GM12878 (cell line): ENCODE measurements around the gene CPNE5. TPM values are rescaled to one million over a fixed set of nuclear protein-coding genes. Genes with fewer than 3 reads are reported as not detected.

Source experiments
- EGR1 ChIP-seq, 2 experiments: IDR thresholded peaks; 1 replicate in 1 of 2; 2 replicates in 1 of 2; pipeline ENCODE4 v1.6.1; 2011 to 2012; ENCODE audit warnings: low read depth in 2 of 2, low read length in 2 of 2, borderline replicate concordance in 1 of 2, mild to moderate bottlenecking in 1 of 2, moderate library complexity in 1 of 2
- EP300 ChIP-seq, 2 experiments: fragments of 150-350 bp in 1 of 2; IDR thresholded peaks; 2 replicates each; pipeline ENCODE4 v1.6.1; 2011 to 2012; ENCODE audit warnings: low read depth in 2 of 2, low read length in 2 of 2, borderline replicate concordance in 1 of 2, improper control_type of control experiment in 1 of 2, inconsistent platforms in 1 of 2; ENCODE audit not compliant: control insufficient read depth in 1 of 2
- IKZF1 ChIP-seq: fragments of 450-650 bp; conservative IDR thresholded peaks from 2 replicates; pipeline ENCODE4 v1.6.1; 2017; ENCODE audit warnings: antibody characterized with exemption, mild to moderate bottlenecking
- JUND ChIP-seq: IDR thresholded peaks from 2 replicates; pipeline ENCODE4 v1.6.1; 2012; ENCODE audit warnings: low read depth, mild to moderate bottlenecking, low read length, improper control_type of control experiment, moderate library complexity
- KAT2A ChIP-seq: conservative IDR thresholded peaks from 2 replicates; pipeline ENCODE4 v1.6.1; 2011; ENCODE audit warnings: low read depth, low read length; ENCODE audit not compliant: control insufficient read depth
- MEF2B ChIP-seq: fragments of 450-650 bp; IDR thresholded peaks from 2 replicates; pipeline ENCODE4 v1.6.1; 2018; ENCODE audit warnings: mild to moderate bottlenecking, moderate library complexity; ENCODE audit not compliant: partially characterized antibody, poor library complexity, severe bottlenecking
- PAX5 ChIP-seq: IDR thresholded peaks from 2 replicates; pipeline ENCODE4 v1.6.1; 2011; ENCODE audit warnings: low read depth, low read length, borderline replicate concordance
- PML ChIP-seq: IDR thresholded peaks from 2 replicates; pipeline ENCODE4 v1.6.1; 2012; ENCODE audit warnings: low read length, inconsistent platforms
- SP1 ChIP-seq: IDR thresholded peaks from one replicate; pipeline ENCODE4 v1.6.1; 2011; ENCODE audit warnings: low read depth, low read length
- ZNF207 ChIP-seq: fragments of 450-650 bp; IDR thresholded peaks from 2 replicates; pipeline ENCODE4 v1.6.1; 2014; ENCODE audit warnings: antibody characterized with exemption, mild to moderate bottlenecking, borderline replicate concordance
- ZNF622 ChIP-seq: fragments of 450-650 bp; IDR thresholded peaks from 2 replicates; pipeline ENCODE4 v1.6.1; 2017; ENCODE audit warnings: mild to moderate bottlenecking, inconsistent platforms
- polyA plus RNA-seq, 11 experiments: library from polyadenylated mRNA; depleted of rRNA in 4 of 11; unstranded in 6 of 11; stranded (reverse) in 5 of 11; fragments of >200 nt; fragmentation: Nextera tagmentation in 4 of 11; fragmentation: Illumina TruSeq in 1 of 11; extraction: Ambion mirVana in 4 of 11; extraction: Trizol in 1 of 11; gene quantifications; 1 replicate in 1 of 11; 2 replicates in 10 of 11; pipeline versions ENCODE4 v1.2.1 to v1.2.3, GENCODE V29; 2011 to 2016; ENCODE audit warnings: inconsistent platforms in 2 of 11, missing spikeins in 2 of 11, low read depth in 1 of 11
- total RNA-seq, 4 experiments: library from RNA; depleted of rRNA in 3 of 4; stranded (reverse); fragments of >200 nt in 3 of 4; fragmentation: Illumina TruSeq in 1 of 4; extraction: Trizol in 1 of 4; gene quantifications; 2 replicates each; pipeline versions ENCODE4 v1.2.1 to v1.2.3, GENCODE V29; 2013 to 2021
- TF ChIP-seq, protein P1 (sequence below): fragments of 450-650 bp; conservative IDR thresholded peaks from 2 replicates; pipeline ENCODE4 v1.6.1; 2017; ENCODE audit warnings: mild to moderate bottlenecking, moderate library complexity
- TF ChIP-seq, protein P2 (sequence below): IDR thresholded peaks from 2 replicates; pipeline ENCODE4 v1.6.1; 2012; ENCODE audit warnings: low read depth, low read length, improper control_type of control experiment
- TF ChIP-seq, protein P3 (sequence below): fragments of 450-650 bp; IDR thresholded peaks from 2 replicates; pipeline ENCODE4 v1.6.1; 2016; ENCODE audit warnings: mild to moderate bottlenecking
- TF ChIP-seq, protein P4 (sequence below): fragments of 450-650 bp; IDR thresholded peaks from 2 replicates; pipeline ENCODE4 v1.6.1; 2018; ENCODE audit warnings: mild to moderate bottlenecking, low read depth, moderate library complexity; ENCODE audit not compliant: partially characterized antibody

Gene CPNE5
- total and polyA plus RNA-seq, 10 of the 15 experiments (the other 5 are each of a cell fraction or from before 2014, with no cell fraction given): 2.4 to 39.1 (median 18.2) TPM

DNA sequence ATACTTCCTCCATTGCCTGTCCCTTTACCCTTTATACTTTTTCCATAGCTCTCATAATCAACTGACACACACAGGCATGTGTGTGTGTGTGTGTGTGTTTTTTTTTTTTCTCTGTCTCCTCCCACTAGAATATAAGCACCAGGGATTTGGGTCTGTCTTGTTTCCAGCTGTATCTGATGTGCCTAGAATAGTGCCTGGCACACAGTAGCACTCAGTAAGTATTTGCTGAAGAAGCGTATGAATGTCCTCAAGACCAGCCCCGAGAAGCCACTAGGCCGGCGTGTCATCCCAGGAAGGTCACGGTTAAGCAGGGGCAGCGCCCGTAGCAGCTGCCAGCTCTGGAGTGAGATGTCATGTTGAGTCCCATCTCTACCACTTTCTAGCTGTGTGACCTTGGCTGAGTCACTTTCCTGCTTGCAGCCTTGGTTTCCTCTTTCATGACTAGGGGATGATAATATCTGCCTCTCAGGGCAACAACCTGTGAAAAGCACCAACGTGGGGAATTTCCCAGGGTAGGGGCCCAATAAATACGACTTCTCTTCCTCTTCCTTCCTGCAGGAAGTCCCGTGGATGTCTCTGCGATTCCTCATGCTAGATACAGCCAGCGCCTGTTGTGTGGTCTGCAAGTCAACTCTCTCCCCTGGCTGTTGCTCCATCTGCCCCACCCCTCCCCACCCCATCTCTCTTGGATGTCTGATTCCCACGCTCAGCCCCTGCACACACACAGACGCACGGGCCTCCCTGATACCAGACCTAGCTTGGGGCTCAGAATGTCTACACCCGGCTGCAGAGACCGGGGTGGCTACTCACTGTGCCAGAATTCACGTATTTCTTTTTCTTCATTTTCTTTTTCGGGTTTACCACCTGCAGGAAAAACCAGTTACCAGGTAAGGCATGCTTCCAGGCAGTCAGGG is 83.6 kb downstream of the CPNE5 start (continued):
- TF ChIP-seq, protein P1, sequence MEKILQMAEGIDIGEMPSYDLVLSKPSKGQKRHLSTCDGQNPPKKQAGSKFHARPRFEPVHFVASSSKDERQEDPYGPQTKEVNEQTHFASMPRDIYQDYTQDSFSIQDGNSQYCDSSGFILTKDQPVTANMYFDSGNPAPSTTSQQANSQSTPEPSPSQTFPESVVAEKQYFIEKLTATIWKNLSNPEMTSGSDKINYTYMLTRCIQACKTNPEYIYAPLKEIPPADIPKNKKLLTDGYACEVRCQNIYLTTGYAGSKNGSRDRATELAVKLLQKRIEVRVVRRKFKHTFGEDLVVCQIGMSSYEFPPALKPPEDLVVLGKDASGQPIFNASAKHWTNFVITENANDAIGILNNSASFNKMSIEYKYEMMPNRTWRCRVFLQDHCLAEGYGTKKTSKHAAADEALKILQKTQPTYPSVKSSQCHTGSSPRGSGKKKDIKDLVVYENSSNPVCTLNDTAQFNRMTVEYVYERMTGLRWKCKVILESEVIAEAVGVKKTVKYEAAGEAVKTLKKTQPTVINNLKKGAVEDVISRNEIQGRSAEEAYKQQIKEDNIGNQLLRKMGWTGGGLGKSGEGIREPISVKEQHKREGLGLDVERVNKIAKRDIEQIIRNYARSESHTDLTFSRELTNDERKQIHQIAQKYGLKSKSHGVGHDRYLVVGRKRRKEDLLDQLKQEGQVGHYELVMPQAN: no peak
- TF ChIP-seq, protein P2, sequence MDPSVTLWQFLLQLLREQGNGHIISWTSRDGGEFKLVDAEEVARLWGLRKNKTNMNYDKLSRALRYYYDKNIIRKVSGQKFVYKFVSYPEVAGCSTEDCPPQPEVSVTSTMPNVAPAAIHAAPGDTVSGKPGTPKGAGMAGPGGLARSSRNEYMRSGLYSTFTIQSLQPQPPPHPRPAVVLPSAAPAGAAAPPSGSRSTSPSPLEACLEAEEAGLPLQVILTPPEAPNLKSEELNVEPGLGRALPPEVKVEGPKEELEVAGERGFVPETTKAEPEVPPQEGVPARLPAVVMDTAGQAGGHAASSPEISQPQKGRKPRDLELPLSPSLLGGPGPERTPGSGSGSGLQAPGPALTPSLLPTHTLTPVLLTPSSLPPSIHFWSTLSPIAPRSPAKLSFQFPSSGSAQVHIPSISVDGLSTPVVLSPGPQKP: no peak
- TF ChIP-seq SP1 (no peak), MEF2B (peak; percentile 49), ZNF622 (no peak), PAX5 (peak; percentile 33; the same call in 1 of the 2 replicates), PML (no peak), KAT2A (no peak), IKZF1 (peak; percentile 89), EGR1 (IDR thresholded peaks at IDR 0.05; ENCODE audit: borderline replicate concordance in 1 of 2, low read depth in 2 of 2, low read length in 2 of 2) (peak in 1 of 2 experiments; percentile 41; a peak in 1 of 3 replicates), ZNF207 (no peak), EP300 (IDR thresholded peaks at IDR 0.05; ENCODE audit: borderline replicate concordance in 1 of 2, control insufficient read depth in 1 of 2, low read depth in 2 of 2, low read length in 2 of 2) (peak; percentile 31 to 36; a peak in 1 of 4 replicates), JUND (no peak)
- TF ChIP-seq, protein P3, sequence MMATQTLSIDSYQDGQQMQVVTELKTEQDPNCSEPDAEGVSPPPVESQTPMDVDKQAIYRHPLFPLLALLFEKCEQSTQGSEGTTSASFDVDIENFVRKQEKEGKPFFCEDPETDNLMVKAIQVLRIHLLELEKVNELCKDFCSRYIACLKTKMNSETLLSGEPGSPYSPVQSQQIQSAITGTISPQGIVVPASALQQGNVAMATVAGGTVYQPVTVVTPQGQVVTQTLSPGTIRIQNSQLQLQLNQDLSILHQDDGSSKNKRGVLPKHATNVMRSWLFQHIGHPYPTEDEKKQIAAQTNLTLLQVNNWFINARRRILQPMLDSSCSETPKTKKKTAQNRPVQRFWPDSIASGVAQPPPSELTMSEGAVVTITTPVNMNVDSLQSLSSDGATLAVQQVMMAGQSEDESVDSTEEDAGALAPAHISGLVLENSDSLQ: peak; percentile 18; the same call in 1 of the 2 replicates
- TF ChIP-seq, protein P4, sequence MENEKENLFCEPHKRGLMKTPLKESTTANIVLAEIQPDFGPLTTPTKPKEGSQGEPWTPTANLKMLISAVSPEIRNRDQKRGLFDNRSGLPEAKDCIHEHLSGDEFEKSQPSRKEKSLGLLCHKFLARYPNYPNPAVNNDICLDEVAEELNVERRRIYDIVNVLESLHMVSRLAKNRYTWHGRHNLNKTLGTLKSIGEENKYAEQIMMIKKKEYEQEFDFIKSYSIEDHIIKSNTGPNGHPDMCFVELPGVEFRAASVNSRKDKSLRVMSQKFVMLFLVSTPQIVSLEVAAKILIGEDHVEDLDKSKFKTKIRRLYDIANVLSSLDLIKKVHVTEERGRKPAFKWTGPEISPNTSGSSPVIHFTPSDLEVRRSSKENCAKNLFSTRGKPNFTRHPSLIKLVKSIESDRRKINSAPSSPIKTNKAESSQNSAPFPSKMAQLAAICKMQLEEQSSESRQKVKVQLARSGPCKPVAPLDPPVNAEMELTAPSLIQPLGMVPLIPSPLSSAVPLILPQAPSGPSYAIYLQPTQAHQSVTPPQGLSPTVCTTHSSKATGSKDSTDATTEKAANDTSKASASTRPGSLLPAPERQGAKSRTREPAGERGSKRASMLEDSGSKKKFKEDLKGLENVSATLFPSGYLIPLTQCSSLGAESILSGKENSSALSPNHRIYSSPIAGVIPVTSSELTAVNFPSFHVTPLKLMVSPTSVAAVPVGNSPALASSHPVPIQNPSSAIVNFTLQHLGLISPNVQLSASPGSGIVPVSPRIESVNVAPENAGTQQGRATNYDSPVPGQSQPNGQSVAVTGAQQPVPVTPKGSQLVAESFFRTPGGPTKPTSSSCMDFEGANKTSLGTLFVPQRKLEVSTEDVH: no peak
- TF ChIP-seq, all 136 proteins: peak for 29
